H9 (cell line): Measurements from ENCODE around the gene CDH7. TPM values are rescaled to one million over a fixed set of nuclear protein-coding genes. Genes with fewer than 3 reads are reported as not detected.

Source experiments
- DNase-seq: peaks from one replicate; pipeline ENCODE4 v3.0.0-alpha.2; 2017
- H2AFZ ChIP-seq: one replicate; pipeline ENCODE4 v1.6.1; 2013; ENCODE audit warnings: mild to moderate bottlenecking, low read length, control low read depth, moderate library complexity
- H2AK5ac ChIP-seq: 2 replicates; pipeline ENCODE4 v1.6.1; 2013; ENCODE audit warnings: low read length, control low read depth, mixed read lengths; ENCODE audit not compliant: insufficient read length
- H2BK120ac ChIP-seq: one replicate; pipeline ENCODE4 v1.6.1; 2013; ENCODE audit warnings: low read depth, mild to moderate bottlenecking, low read length, control low read depth, inconsistent platforms; ENCODE audit not compliant: poor library complexity, severe bottlenecking
- H2BK12ac ChIP-seq: 2 replicates; pipeline ENCODE4 v1.6.1; 2013; ENCODE audit warnings: low read length, control low read depth, mixed read lengths, low read depth; ENCODE audit not compliant: insufficient read length
- H2BK15ac ChIP-seq: 2 replicates; pipeline ENCODE4 v1.6.1; 2013; ENCODE audit warnings: low read depth, low read length, control low read depth
- H2BK20ac ChIP-seq: one replicate; pipeline ENCODE4 v1.6.1; 2013; ENCODE audit warnings: low read depth, mild to moderate bottlenecking, low read length, control low read depth, inconsistent platforms; ENCODE audit not compliant: poor library complexity, severe bottlenecking
- H2BK5ac ChIP-seq: 2 replicates; pipeline ENCODE4 v1.6.1; 2013; ENCODE audit warnings: low read length, control low read depth, mixed read lengths; ENCODE audit not compliant: insufficient read length
- H3K14ac ChIP-seq: 2 replicates; pipeline ENCODE4 v1.6.1; 2013; ENCODE audit warnings: low read length, control low read depth; ENCODE audit not compliant: insufficient read depth
- H3K18ac ChIP-seq: 2 replicates; pipeline ENCODE4 v1.6.1; 2013; ENCODE audit warnings: low read depth, mild to moderate bottlenecking, mixed read lengths, low read length, control low read depth; ENCODE audit not compliant: insufficient read length
- H3K23ac ChIP-seq: 2 replicates; pipeline ENCODE4 v1.6.1; 2013; ENCODE audit warnings: low read length, control low read depth, mixed read lengths, low read depth; ENCODE audit not compliant: insufficient read length
- H3K23me2 ChIP-seq: 2 replicates; pipeline ENCODE4 v1.6.1; 2013; ENCODE audit warnings: low read depth, mild to moderate bottlenecking, mixed read lengths, low read length, control low read depth; ENCODE audit not compliant: insufficient read length, poor library complexity, severe bottlenecking
- H3K27ac ChIP-seq: 2 replicates; pipeline ENCODE4 v1.5.1; 2013; ENCODE audit warnings: low read length, control low read depth, mixed read lengths, low read depth; ENCODE audit not compliant: insufficient read length
- H3K27me3 ChIP-seq: 2 replicates; pipeline ENCODE4 v1.6.1; 2013; ENCODE audit warnings: low read length, control low read depth, inconsistent platforms; ENCODE audit not compliant: insufficient read depth
- H3K4ac ChIP-seq: 2 replicates; pipeline ENCODE4 v1.6.1; 2013; ENCODE audit warnings: low read depth, mild to moderate bottlenecking, control low read depth, inconsistent platforms, low read length, moderate library complexity
- H3K4me1 ChIP-seq: 2 replicates; pipeline ENCODE4 v1.6.1; 2013; ENCODE audit warnings: low read length, control low read depth, inconsistent platforms; ENCODE audit not compliant: insufficient read depth
- H3K4me2 ChIP-seq: 2 replicates; pipeline ENCODE4 v1.6.1; 2013; ENCODE audit warnings: low read length, control low read depth, mixed read lengths; ENCODE audit not compliant: insufficient read length, insufficient read depth
- H3K56ac ChIP-seq: 2 replicates; pipeline ENCODE4 v1.6.1; 2013; ENCODE audit warnings: low read depth, mild to moderate bottlenecking, mixed read lengths, low read length, control low read depth; ENCODE audit not compliant: insufficient read length
- H3K79me1 ChIP-seq: 2 replicates; pipeline ENCODE4 v1.6.1; 2013; ENCODE audit warnings: low read depth, mild to moderate bottlenecking, moderate library complexity, low read length, control low read depth, inconsistent platforms; ENCODE audit not compliant: insufficient read depth, poor library complexity, severe bottlenecking
- H3K79me2 ChIP-seq: 2 replicates; pipeline ENCODE4 v1.6.1; 2013; ENCODE audit warnings: low read length, control low read depth, inconsistent platforms; ENCODE audit not compliant: insufficient read depth
- H3K9ac ChIP-seq: 2 replicates; pipeline ENCODE4 v1.6.1; 2013; ENCODE audit warnings: low read length, control low read depth, mixed read lengths; ENCODE audit not compliant: insufficient read length; ENCODE audit errors: extremely low read depth
- H3K9me3 ChIP-seq: one replicate; pipeline ENCODE4 v1.6.1; 2013; ENCODE audit warnings: low read depth, low read length, inconsistent platforms; ENCODE audit not compliant: control insufficient read depth
- H3T11ph ChIP-seq: one replicate; pipeline ENCODE4 v1.6.1; 2013; ENCODE audit warnings: mild to moderate bottlenecking, low read length, control low read depth, inconsistent platforms
- H4K20me1 ChIP-seq: one replicate; pipeline ENCODE4 v1.6.1; 2013; ENCODE audit not compliant: control insufficient read depth, insufficient read length, insufficient read depth
- H4K5ac ChIP-seq: 2 replicates; pipeline ENCODE4 v1.6.1; 2013; ENCODE audit warnings: low read depth, mild to moderate bottlenecking, mixed read lengths, low read length, control low read depth; ENCODE audit not compliant: insufficient read length
- H4K8ac ChIP-seq: replicated peaks from 2 replicates; pipeline ENCODE4 v1.6.1; 2013; ENCODE audit warnings: low read length, control low read depth, mixed read lengths, low read depth; ENCODE audit not compliant: insufficient read length
- H4K91ac ChIP-seq: 2 replicates; pipeline ENCODE4 v1.6.1; 2013; ENCODE audit warnings: low read depth, mild to moderate bottlenecking, moderate library complexity, mixed read lengths, low read length, control low read depth; ENCODE audit not compliant: insufficient read length
- H3K27ac Mint-ChIP-seq, 3 experiments: 2 replicates in 2 of 3; 3 replicates in 1 of 3; pipeline ENCODE4 v1.8.0; 2020 to 2021; ENCODE audit warnings: mixed read lengths in 3 of 3, mild to moderate bottlenecking in 1 of 3, moderate library complexity in 1 of 3
- H3K27me3 Mint-ChIP-seq: 2 replicates; pipeline ENCODE4 v1.8.0; 2021; ENCODE audit warnings: low read depth, mild to moderate bottlenecking, moderate library complexity, mixed read lengths
- H3K36me3 Mint-ChIP-seq, 3 experiments: 2 replicates in 2 of 3; 3 replicates in 1 of 3; pipeline ENCODE4 v1.8.0; 2020 to 2021; ENCODE audit warnings: low read depth in 3 of 3, mixed read lengths in 3 of 3; ENCODE audit not compliant: insufficient read depth in 1 of 3
- H3K4me1 Mint-ChIP-seq, 2 experiments: 2 replicates each; pipeline ENCODE4 v1.8.0; 2020; ENCODE audit warnings: mixed read lengths in 2 of 2
- H3K4me3 Mint-ChIP-seq, 2 experiments: 2 replicates in 1 of 2; 3 replicates in 1 of 2; pipeline ENCODE4 v1.8.0; 2020 to 2021; ENCODE audit warnings: mild to moderate bottlenecking in 2 of 2, mixed read lengths in 2 of 2, moderate library complexity in 1 of 2
- H3K9me3 Mint-ChIP-seq, 2 experiments: 2 replicates in 1 of 2; 3 replicates in 1 of 2; pipeline ENCODE4 v1.8.0; 2020; ENCODE audit warnings: mild to moderate bottlenecking in 2 of 2, mixed read lengths in 2 of 2, moderate library complexity in 1 of 2
- CTCF ChIP-seq: fragments of 200-600 bp; sonication (generic); conservative IDR thresholded peaks from 3 replicates; pipeline ENCODE4 v1.8.0; 2021; ENCODE audit warnings: antibody characterized with exemption, mild to moderate bottlenecking
- WGBS: extraction: QIAGEN DNeasy Blood & Tissue Kit; methylation state at CpG from one replicate; pipeline ENCODE4 v1.1.7; 2013; ENCODE audit warnings: missing lambda C conversion rate, low lambda C conversion rate, mixed read lengths; ENCODE audit not compliant: insufficient read length; ENCODE audit errors: extremely low coverage; 5-methylcytosine and 5-hydroxymethylcytosine counted together
- total RNA-seq: library from RNA; stranded (reverse); gene quantifications from 2 replicates; pipeline ENCODE4 v1.2.1, GENCODE V29; 2021

The CDH7 gene
- total RNA-seq, 1 experiment from 2014 or later = 0.13 TPM

- Mint-ChIP-seq H3K27me3 (peaks cover 55% of the 10 kb centered on the region), H3K27ac (peak overlapping the region in 1 of 3 experiments; percentile 74; a peak in 1 of 7 replicates), H3K36me3 (no peaks in the 10 kb centered on the region), H3K4me3 (no peak overlapping the region), H3K4me1 (peaks cover 16 to 23% of the 10 kb centered on the region in 2 experiments), H3K9me3 (no peaks in the 10 kb centered on the region; a peak in 1 of 5 replicates)
- peaks cover 4% of the 10 kb centered on the region for H3K23me2 ChIP-seq
- H2BK120ac ChIP-seq = no peak overlapping the region
- peaks cover 12% of the 10 kb centered on the region; the same call in 1 of the 2 replicates for H3K27me3 ChIP-seq
- no peak overlapping the region for H2AFZ ChIP-seq
- no peak overlapping the region for H2BK20ac ChIP-seq
- H3K56ac ChIP-seq = no peak overlapping the region
- H3K4me2 ChIP-seq = no peak overlapping the region
- H2BK5ac ChIP-seq = no peak overlapping the region
- H3K4ac ChIP-seq = no peak overlapping the region
- H2AK5ac ChIP-seq = no peak overlapping the region
- no peak overlapping the region for H3T11ph ChIP-seq
- H4K91ac ChIP-seq = no peak overlapping the region
- H3K9ac ChIP-seq = no peak overlapping the region
- H3K18ac ChIP-seq = no peak overlapping the region
- WGBS = no CpG with 5 or more reads among the region's 2 CpGs
- no peak overlapping the region for H4K5ac ChIP-seq
- H3K79me2 ChIP-seq = no peaks in the 10 kb centered on the region
- H3K4me1 ChIP-seq = no peaks in the 10 kb centered on the region
- no peaks in the 10 kb centered on the region for H3K79me1 ChIP-seq
- H3K14ac ChIP-seq = no peak overlapping the region
- H3K9me3 ChIP-seq = no peaks in the 10 kb centered on the region
- no peak overlapping the region for H2BK12ac ChIP-seq
- no peaks in the 10 kb centered on the region for H4K20me1 ChIP-seq
- no peak overlapping the region for H3K23ac ChIP-seq
- DNase-seq = no peak
- no peak overlapping the region for H4K8ac ChIP-seq
- no peak overlapping the region for H3K27ac ChIP-seq
- H2BK15ac ChIP-seq = no peak overlapping the region
- TF ChIP-seq CTCF = no peak
Measured at GRCh38 chr18:65748321-65748720, 2.5 kb upstream of the CDH7 start.
